Measurements from ENCODE around the gene OXCT1. TPM values are rescaled to one million over a fixed set of nuclear protein-coding genes. Genes with fewer than 3 reads are reported as not detected.

OXCT1 gene
- total RNA-seq, 1 donor from 2014 or later: 39.9 TPM

DNA sequence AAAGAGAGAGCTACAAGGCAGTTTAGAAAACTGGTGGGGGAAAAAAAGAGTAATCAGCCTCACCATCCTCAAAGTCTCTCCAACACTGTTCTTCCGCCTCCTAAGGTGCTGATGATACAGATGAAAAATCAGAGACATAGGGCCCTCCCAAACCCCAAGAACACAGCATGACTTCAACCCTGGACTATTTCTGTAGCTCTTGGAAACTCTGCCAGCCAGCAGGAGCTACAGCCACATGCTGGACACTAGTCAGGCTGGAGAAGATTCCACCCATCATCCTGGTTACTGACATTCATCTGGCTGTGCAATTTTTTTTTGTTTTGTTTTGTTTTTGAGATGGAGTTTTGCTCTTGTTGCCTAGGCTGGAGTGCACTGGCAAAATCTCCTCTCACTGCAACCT lies 42.4 kb downstream of the OXCT1 start:
- H3K27me3 Mint-ChIP-seq (ENCODE audit: insufficient read depth, low read depth): no peaks in the 10 kb centered on the region
- DNase-seq (ENCODE audit: low spot score): no peak
- Histone ChIP-seq H3F3A (ENCODE audit: low read depth) (no peaks in the 10 kb centered on the region), H3K9ac (no peak overlapping the region), H3K4me3 (no peak overlapping the region), H3K36me3 (no peaks in the 10 kb centered on the region), H4K20me1 (ENCODE audit: low read depth) (no peaks in the 10 kb centered on the region), H3K79me2 (ENCODE audit: low read depth) (no peaks in the 10 kb centered on the region), H3K27me3 (no peaks in the 10 kb centered on the region), H3K9me3 (ENCODE audit: low read depth) (no peaks in the 10 kb centered on the region), H3K27ac (no peak overlapping the region), H3K4me1 (no peaks in the 10 kb centered on the region), H3K4me2 (no peak overlapping the region), H2AFZ (replicated peaks) (no peak overlapping the region)
- H3K36me3 Mint-ChIP-seq: peaks cover 17% of the 10 kb centered on the region
- H3K27ac Mint-ChIP-seq: no peak overlapping the region
- H3K9me3 Mint-ChIP-seq: no peaks in the 10 kb centered on the region
- H3K4me1 Mint-ChIP-seq: no peaks in the 10 kb centered on the region
- no peak overlapping the region for H3K4me3 Mint-ChIP-seq
- no peak for TF ChIP-seq EZH2 (IDR thresholded peaks at IDR 0.05)
- no peak for TF ChIP-seq EZH2phosphoT487 (IDR thresholded peaks at IDR 0.05)
- TF ChIP-seq, protein P1, sequence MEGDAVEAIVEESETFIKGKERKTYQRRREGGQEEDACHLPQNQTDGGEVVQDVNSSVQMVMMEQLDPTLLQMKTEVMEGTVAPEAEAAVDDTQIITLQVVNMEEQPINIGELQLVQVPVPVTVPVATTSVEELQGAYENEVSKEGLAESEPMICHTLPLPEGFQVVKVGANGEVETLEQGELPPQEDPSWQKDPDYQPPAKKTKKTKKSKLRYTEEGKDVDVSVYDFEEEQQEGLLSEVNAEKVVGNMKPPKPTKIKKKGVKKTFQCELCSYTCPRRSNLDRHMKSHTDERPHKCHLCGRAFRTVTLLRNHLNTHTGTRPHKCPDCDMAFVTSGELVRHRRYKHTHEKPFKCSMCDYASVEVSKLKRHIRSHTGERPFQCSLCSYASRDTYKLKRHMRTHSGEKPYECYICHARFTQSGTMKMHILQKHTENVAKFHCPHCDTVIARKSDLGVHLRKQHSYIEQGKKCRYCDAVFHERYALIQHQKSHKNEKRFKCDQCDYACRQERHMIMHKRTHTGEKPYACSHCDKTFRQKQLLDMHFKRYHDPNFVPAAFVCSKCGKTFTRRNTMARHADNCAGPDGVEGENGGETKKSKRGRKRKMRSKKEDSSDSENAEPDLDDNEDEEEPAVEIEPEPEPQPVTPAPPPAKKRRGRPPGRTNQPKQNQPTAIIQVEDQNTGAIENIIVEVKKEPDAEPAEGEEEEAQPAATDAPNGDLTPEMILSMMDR (IDR thresholded peaks at IDR 0.05): no peak

DNA sequence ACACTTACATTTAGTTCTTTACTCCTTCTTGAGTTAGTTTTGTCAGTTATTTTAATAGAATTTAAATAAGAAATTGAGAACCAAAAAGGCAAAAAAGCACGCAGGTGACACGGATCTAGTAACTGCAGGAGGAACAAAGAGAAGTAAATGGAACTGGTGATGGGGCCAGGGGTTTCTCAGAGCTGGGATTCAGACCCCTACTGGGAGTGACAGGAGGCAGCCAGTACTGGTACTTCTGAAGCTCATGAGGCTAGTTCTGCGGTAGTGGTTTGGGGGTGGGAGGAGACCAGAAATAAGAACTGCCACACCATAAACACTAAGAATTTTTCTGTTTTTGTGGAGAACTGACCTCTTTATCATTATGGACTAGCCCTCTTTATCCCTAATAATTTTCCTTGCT lies 48.2 kb downstream of the OXCT1 start:
- H3K9me3 ChIP-seq (ENCODE audit: low read depth): no peaks in the 10 kb centered on the region
- no peaks in the 10 kb centered on the region for H3K9me3 Mint-ChIP-seq

DNA sequence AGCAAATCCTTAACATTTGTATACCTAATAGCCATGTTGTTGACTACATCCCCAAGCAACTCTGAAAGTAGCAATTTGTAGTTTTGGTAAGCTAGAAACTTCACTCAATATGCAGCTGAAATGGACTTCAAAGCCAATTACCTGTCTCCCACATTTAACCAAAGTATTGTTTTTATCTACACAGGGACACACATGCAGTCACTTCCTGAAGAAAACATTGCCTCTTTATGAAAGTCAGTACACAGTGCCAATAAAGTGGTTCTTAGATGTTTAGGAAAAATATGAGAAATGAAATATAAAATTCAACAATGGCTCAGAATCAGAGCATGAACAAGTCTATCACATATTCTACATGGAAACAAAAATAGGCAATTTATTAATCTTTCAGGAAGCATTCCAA lies 49.2 kb downstream of the OXCT1 start:
- no peaks in the 10 kb centered on the region for H4K20me1 ChIP-seq (ENCODE audit: low read depth)
- H3K9me3 ChIP-seq (ENCODE audit: low read depth): no peaks in the 10 kb centered on the region
- H3K4me3 Mint-ChIP-seq: no peak overlapping the region
- H2AFZ ChIP-seq (replicated peaks): no peak overlapping the region
- no peak overlapping the region for H3K4me2 ChIP-seq
- no peak for DNase-seq (ENCODE audit: low spot score)
- no peaks in the 10 kb centered on the region for H3F3A ChIP-seq (ENCODE audit: low read depth)
- no peaks in the 10 kb centered on the region for H3K36me3 ChIP-seq
- no peaks in the 10 kb centered on the region for H3K27me3 Mint-ChIP-seq (ENCODE audit: insufficient read depth, low read depth)
- no peaks in the 10 kb centered on the region for H3K4me1 ChIP-seq
- H3K4me1 Mint-ChIP-seq: no peaks in the 10 kb centered on the region
- no peaks in the 10 kb centered on the region for H3K79me2 ChIP-seq (ENCODE audit: low read depth)
- H3K27ac Mint-ChIP-seq: no peak overlapping the region
- no peak overlapping the region for H3K9ac ChIP-seq
- no peaks in the 10 kb centered on the region for H3K27me3 ChIP-seq
- TF ChIP-seq, protein P1 (IDR thresholded peaks at IDR 0.05): no peak
- TF ChIP-seq EZH2 (IDR thresholded peaks at IDR 0.05) (no peak), EZH2phosphoT487 (IDR thresholded peaks at IDR 0.05) (no peak)
- peaks cover 2% of the 10 kb centered on the region for H3K36me3 Mint-ChIP-seq
- no peak overlapping the region for H3K4me3 ChIP-seq
- H3K9me3 Mint-ChIP-seq: no peaks in the 10 kb centered on the region
- H3K27ac ChIP-seq: no peak overlapping the region

More for the DNA sequence above, 48.2 kb downstream of the OXCT1 start:
- no peaks in the 10 kb centered on the region for H4K20me1 ChIP-seq (ENCODE audit: low read depth)
- H3K27me3 Mint-ChIP-seq (ENCODE audit: insufficient read depth, low read depth): no peaks in the 10 kb centered on the region
- no peak for TF ChIP-seq EZH2phosphoT487 (IDR thresholded peaks at IDR 0.05)
- TF ChIP-seq EZH2 (IDR thresholded peaks at IDR 0.05): no peak
- TF ChIP-seq, protein P1 (IDR thresholded peaks at IDR 0.05): no peak
- no peaks in the 10 kb centered on the region for H3F3A ChIP-seq (ENCODE audit: low read depth)
- DNase-seq (ENCODE audit: low spot score): peak; percentile 8
- H3K27ac ChIP-seq: no peak overlapping the region
- H3K36me3 ChIP-seq: no peaks in the 10 kb centered on the region
- H2AFZ ChIP-seq (replicated peaks): no peak overlapping the region
- peaks cover 4% of the 10 kb centered on the region for H3K36me3 Mint-ChIP-seq
- H3K27ac Mint-ChIP-seq: no peak overlapping the region
- no peak overlapping the region for H3K4me2 ChIP-seq
- no peaks in the 10 kb centered on the region for H3K79me2 ChIP-seq (ENCODE audit: low read depth)
- H3K9ac ChIP-seq: no peak overlapping the region
- H3K4me3 Mint-ChIP-seq: no peak overlapping the region
- H3K4me3 ChIP-seq: no peak overlapping the region
- no peaks in the 10 kb centered on the region for H3K4me1 Mint-ChIP-seq
- H3K27me3 ChIP-seq: no peaks in the 10 kb centered on the region
- no peaks in the 10 kb centered on the region for H3K4me1 ChIP-seq
